NCI-H2081 (cell line): ENCODE results near the gene ZFP36.

Experiments used
- DNase-seq, 2 experiments: peaks; one replicate each; lab custom pipeline; 2025; lab: John Stamatoyannopoulos, UW

ZFP36 gene

GRCh38 chr19:39384839-39385568 lies 21.6 kb upstream of the ZFP36 start:
- no peak for DNase-seq

GRCh38 chr19:39385629-39386411 lies 20.8 kb upstream of the ZFP36 start:
- DNase-seq = no peak

- no peak for DNase-seq
Measured at GRCh38 chr19:39386557-39386956, 20.1 kb upstream of the ZFP36 start.

- DNase-seq = no peak
Measured at GRCh38 chr19:39388657-39389056, 18.0 kb upstream of the ZFP36 start.

GRCh38 chr19:39389631-39390414 lies 16.8 kb upstream of the ZFP36 start:
- no peak for DNase-seq

- DNase-seq = no peak
Measured at GRCh38 chr19:39390451-39390750, 16.2 kb upstream of the ZFP36 start.

- peak; percentile 99 for DNase-seq
Measured at GRCh38 chr19:39390751-39391437, 15.8 kb upstream of the ZFP36 start, which contains the start of the genes MED29 and PAF1. Gene MED29, plus strand, starts transcription at chr19:39391378. Its CDS starts 45 bp downstream, at chr19:39391423. Gene PAF1, minus strand, starts transcription at chr19:39391106. Its CDS starts 242 bp downstream, at chr19:39390864.

- DNase-seq = peak; percentile 51 to 65
Measured at GRCh38 chr19:39397360-39398296, 9.0 kb upstream of the ZFP36 start.

GRCh38 chr19:39398297-39398864 lies 8.3 kb upstream of the ZFP36 start:
- DNase-seq = no peak

- DNase-seq = no peak
Measured at GRCh38 chr19:39399668-39400050, 7.0 kb upstream of the ZFP36 start.

- DNase-seq = no peak
Measured at GRCh38 chr19:39400061-39400460, 6.6 kb upstream of the ZFP36 start.

GRCh38 chr19:39401070-39401548 lies 5.5 kb upstream of the ZFP36 start:
- DNase-seq = no peak

- DNase-seq = no peak
Measured at GRCh38 chr19:39401549-39402345, 4.9 kb upstream of the ZFP36 start.

GRCh38 chr19:39402346-39403300 lies 4.0 kb upstream of the ZFP36 start:
- DNase-seq = peak; percentile 72 to 75

- DNase-seq = no peak
Measured at GRCh38 chr19:39403331-39404312, 3.0 kb upstream of the ZFP36 start.

- no peak for DNase-seq
Measured at GRCh38 chr19:39405261-39405957, 1.2 kb upstream of the ZFP36 start.
